Memory B cell (primary cell): ENCODE data around the gene TOLLIP.

Experiments
- ATAC-seq: fragments of 150-1000 bp; cut with Tn5 transposase; 2 replicates; pipeline ENCODE4 v1.10.0; 2021; ENCODE audit warnings: low read depth, mild to moderate bottlenecking, moderate library complexity
- DNase-seq, 2 donors: peaks; one replicate each; pipeline ENCODE4 v3.0.0; 2022; ENCODE audit warnings: low spot score in 2 of 2
- H3K27ac Mint-ChIP-seq: one replicate; pipeline ENCODE4 v1.8.0; 2022; ENCODE audit warnings: mild to moderate bottlenecking, moderate library complexity, mixed read lengths
- H3K27me3 Mint-ChIP-seq: one replicate; pipeline ENCODE4 v1.8.0; 2022; ENCODE audit warnings: mixed read lengths
- H3K36me3 Mint-ChIP-seq: one replicate; pipeline ENCODE4 v1.8.0; 2022; ENCODE audit warnings: mild to moderate bottlenecking, mixed read lengths
- H3K4me1 Mint-ChIP-seq: one replicate; pipeline ENCODE4 v1.8.0; 2022; ENCODE audit warnings: mixed read lengths
- H3K4me3 Mint-ChIP-seq: one replicate; pipeline ENCODE4 v1.8.0; 2022; ENCODE audit warnings: mild to moderate bottlenecking, moderate library complexity, mixed read lengths
- H3K9me3 Mint-ChIP-seq: one replicate; pipeline ENCODE4 v1.8.0; 2022; ENCODE audit warnings: mixed read lengths

The TOLLIP gene

DNA sequence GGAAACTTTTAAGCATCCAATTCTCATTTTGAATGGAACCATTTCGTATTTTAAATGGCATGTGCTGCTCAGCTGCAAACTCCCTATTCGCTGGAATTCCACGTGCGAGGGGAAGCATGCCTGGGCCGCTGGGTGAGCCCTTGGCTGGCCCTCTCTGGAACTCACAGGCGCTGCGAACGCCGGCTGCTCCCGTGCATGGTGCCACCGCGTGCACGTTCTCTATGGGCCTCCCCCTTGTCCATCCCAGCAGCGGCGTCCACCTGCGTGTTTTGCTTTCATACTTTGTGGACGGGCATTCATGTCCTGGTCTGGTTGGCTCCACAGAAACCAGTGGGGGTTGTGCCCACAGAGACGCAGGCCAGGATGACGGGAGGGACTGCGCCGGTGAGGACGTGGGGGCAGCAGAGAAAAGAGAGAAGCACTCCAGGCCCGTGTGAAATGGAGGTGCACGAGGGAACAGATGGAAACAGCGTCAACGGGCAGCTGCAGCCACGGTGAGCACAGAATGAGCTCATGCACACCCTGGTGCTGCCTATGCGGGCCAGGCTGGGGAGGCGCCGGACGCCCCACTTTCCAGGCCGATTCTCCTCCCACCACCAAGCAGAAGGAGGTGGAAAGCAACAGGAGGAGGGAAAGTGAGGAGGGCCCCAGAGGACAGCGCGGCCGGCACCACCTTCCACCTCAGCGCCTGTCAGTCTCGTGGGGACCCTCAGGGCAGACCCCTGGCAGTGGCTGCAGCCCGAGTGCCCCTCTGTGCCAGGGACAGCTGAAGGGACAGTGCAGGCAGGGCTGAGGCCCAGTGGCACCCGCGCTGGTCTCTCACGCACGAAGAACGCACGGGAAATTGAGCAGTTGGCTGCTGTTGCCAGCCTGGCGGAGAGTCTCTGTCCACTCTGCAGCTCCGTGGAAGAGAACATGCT, 29.1 kb downstream of the TOLLIP start:
- no peaks in the 10 kb centered on the region for H3K27me3 Mint-ChIP-seq
- no peak for ATAC-seq
- H3K4me1 Mint-ChIP-seq = no peaks in the 10 kb centered on the region
- DNase-seq = no peak
- no peak overlapping the region for H3K4me3 Mint-ChIP-seq
- H3K27ac Mint-ChIP-seq = no peak overlapping the region
- H3K9me3 Mint-ChIP-seq = no peaks in the 10 kb centered on the region
- peaks cover 20% of the 10 kb centered on the region for H3K36me3 Mint-ChIP-seq

DNA sequence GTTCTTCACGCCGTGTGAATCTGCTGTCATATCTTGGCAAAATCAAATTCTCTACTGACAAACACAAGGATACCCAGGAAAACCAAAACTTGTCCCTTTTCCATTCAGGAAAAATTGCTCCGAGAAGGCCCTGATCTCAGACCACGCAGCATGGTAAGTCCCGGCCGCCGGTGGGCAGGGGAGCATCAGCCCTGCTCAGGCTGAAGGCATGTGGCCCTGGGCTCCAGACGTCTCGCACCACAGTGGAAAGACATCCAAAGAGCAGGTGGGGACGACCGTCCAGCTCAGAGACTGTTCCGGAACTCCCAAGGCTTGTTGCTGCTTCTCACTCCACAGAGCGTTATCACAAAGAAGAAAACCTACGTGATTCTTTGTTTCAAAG, 29.8 kb downstream of the TOLLIP start:
- H3K36me3 Mint-ChIP-seq = peaks cover 17% of the 10 kb centered on the region
- H3K27me3 Mint-ChIP-seq = no peaks in the 10 kb centered on the region
- no peaks in the 10 kb centered on the region for H3K9me3 Mint-ChIP-seq
- H3K4me3 Mint-ChIP-seq = no peak overlapping the region
- H3K4me1 Mint-ChIP-seq = no peaks in the 10 kb centered on the region
- no peak overlapping the region for H3K27ac Mint-ChIP-seq
- DNase-seq (no peak), ATAC-seq (no peak)

GRCh38 chr11:1278766-1279673, 30.4 kb downstream of the TOLLIP start:
- H3K27ac Mint-ChIP-seq = no peak overlapping the region
- peaks cover 17% of the 10 kb centered on the region for H3K36me3 Mint-ChIP-seq
- ATAC-seq (no peak), DNase-seq (no peak)
- H3K9me3 Mint-ChIP-seq = no peaks in the 10 kb centered on the region
- H3K4me1 Mint-ChIP-seq = no peaks in the 10 kb centered on the region
- no peaks in the 10 kb centered on the region for H3K27me3 Mint-ChIP-seq
- no peak overlapping the region for H3K4me3 Mint-ChIP-seq

- Mint-ChIP-seq H3K27ac (no peak overlapping the region), H3K4me3 (no peak overlapping the region)
Observed at GRCh38 chr11:1277936-1278512, 31.4 kb downstream of the TOLLIP start.

DNA sequence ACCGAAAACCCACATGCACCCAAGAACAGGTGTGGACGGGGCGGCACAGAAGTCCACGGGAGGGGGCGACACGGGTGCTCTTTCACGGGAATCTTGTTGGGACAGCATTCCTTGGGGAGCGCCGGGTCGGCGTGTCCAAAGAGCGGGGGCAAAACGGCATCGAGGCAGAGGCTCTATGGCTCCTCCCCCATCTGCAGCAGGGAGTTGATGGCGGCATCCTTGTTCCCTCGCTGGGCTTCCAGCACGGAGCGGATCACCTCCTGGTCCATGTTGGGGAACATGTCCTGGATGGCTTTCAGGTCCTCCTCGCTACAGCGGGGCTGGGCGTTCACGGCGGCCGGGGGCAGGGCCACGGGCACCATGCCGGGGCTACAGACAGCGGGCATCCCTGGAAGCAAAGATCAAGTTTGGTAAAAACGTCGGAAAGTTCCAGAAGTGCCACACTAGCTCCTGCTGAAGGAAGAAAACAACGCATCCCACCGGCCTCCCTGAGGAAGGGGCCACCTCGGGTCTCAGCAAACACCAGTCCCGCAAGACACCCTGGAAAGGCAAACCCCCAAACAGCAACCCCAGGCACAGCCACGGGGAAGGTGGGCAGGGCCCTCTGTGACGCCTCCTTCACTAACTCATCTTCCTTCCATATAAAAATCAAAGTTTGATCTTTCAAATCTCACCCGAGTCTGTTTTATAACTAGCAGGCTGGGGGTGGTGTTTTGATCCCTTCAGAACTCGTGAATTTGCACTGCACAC, 32.4 kb downstream of the TOLLIP start:
- Mint-ChIP-seq H3K4me1 (no peaks in the 10 kb centered on the region), H3K4me3 (no peak overlapping the region), H3K36me3 (peaks cover 17% of the 10 kb centered on the region), H3K27ac (no peak overlapping the region), H3K27me3 (no peaks in the 10 kb centered on the region), H3K9me3 (no peaks in the 10 kb centered on the region)
- ATAC-seq = no peak
- DNase-seq = no peak

More at GRCh38 chr11:1277936-1278512, 31.4 kb downstream of the TOLLIP start:
- no peaks in the 10 kb centered on the region for H3K9me3 Mint-ChIP-seq
- H3K27me3 Mint-ChIP-seq = no peaks in the 10 kb centered on the region
- ATAC-seq = no peak
- H3K36me3 Mint-ChIP-seq = peaks cover 17% of the 10 kb centered on the region
- DNase-seq = no peak
- no peaks in the 10 kb centered on the region for H3K4me1 Mint-ChIP-seq

DNA sequence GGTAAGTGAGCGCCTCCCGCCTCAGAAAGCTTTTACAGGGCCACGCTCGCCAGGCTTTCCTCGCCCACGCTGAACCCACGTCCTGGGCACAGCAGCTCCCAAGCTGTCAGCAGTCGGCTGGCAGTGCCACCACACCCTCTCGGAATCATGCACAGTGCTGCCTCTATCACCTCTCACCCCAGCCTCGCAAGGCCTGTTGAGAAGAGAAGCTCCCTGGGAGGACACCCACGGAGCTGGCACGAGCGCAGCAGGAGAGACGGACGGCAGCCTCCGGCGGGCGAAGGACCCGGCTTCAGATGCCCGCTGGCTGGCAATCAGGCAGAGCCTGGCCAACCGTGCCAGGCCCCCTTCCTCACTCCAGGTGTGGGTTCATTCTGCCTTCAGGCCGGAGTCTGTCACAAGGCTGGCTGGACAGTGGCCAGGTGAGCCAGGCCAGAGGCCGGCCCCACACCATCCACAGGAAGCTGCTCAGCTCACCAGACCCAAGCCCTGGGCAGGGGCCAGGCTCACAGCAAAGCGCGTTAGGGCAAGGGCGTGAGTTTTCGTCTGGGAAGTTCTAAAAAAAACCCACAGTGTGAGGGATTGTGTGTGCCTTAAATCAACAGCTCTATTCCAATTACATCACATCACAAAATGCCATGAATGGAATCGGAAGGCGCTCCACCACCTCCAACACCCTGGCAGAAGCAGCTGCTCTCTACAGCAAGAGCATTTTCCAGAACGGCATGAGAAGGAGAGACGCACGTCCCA, 33.2 kb downstream of the TOLLIP start:
- peaks cover 15% of the 10 kb centered on the region for H3K36me3 Mint-ChIP-seq
- H3K4me3 Mint-ChIP-seq = no peak overlapping the region
- ATAC-seq (no peak), DNase-seq (no peak)
- no peaks in the 10 kb centered on the region for H3K4me1 Mint-ChIP-seq
- no peaks in the 10 kb centered on the region for H3K9me3 Mint-ChIP-seq
- no peaks in the 10 kb centered on the region for H3K27me3 Mint-ChIP-seq
- no peak overlapping the region for H3K27ac Mint-ChIP-seq

DNA sequence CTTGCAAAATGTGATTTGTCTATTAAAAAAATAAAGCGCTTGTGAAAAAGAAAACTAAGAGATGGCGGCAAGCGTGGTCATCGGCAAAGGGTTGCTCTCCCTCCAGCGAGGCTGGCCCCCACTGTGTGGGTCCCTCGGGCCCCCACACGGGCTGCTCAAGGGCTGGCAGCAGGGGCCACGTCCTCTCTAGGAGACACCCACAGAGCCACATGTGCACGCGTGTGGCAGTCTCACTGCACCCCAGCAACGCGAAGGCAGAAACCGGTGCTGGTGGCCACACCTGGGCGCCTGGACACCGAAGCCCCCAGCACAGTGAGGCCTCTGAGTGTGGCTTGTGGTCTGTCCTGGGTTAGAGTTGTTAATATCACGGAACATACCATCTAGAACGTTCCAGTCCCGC, 34.4 kb downstream of the TOLLIP start:
- no peak overlapping the region for H3K27ac Mint-ChIP-seq
- no peaks in the 10 kb centered on the region for H3K4me1 Mint-ChIP-seq
- H3K27me3 Mint-ChIP-seq = no peaks in the 10 kb centered on the region
- no peak overlapping the region for H3K4me3 Mint-ChIP-seq
- no peak for ATAC-seq
- no peak for DNase-seq
- H3K36me3 Mint-ChIP-seq = peaks cover 16% of the 10 kb centered on the region
- H3K9me3 Mint-ChIP-seq = no peaks in the 10 kb centered on the region

GRCh38 chr11:1274501-1274900, 34.9 kb downstream of the TOLLIP start:
- ATAC-seq = no peak
- Mint-ChIP-seq H3K4me1 (no peaks in the 10 kb centered on the region), H3K36me3 (peaks cover 16% of the 10 kb centered on the region), H3K4me3 (no peak overlapping the region), H3K27me3 (no peaks in the 10 kb centered on the region), H3K9me3 (no peaks in the 10 kb centered on the region), H3K27ac (no peak overlapping the region)
- DNase-seq = no peak

GRCh38 chr11:1272531-1272930, 36.9 kb downstream of the TOLLIP start:
- Mint-ChIP-seq H3K27ac (no peak overlapping the region), H3K4me3 (no peak overlapping the region), H3K27me3 (no peaks in the 10 kb centered on the region), H3K4me1 (no peaks in the 10 kb centered on the region), H3K9me3 (no peaks in the 10 kb centered on the region), H3K36me3 (peaks cover 10% of the 10 kb centered on the region)
- no peak for ATAC-seq
- no peak for DNase-seq

- Mint-ChIP-seq H3K27ac (no peak overlapping the region), H3K36me3 (peaks cover 11% of the 10 kb centered on the region), H3K4me3 (no peak overlapping the region), H3K27me3 (no peaks in the 10 kb centered on the region), H3K4me1 (no peaks in the 10 kb centered on the region), H3K9me3 (no peaks in the 10 kb centered on the region)
- no peak for DNase-seq
- no peak for ATAC-seq
Observed at GRCh38 chr11:1271927-1272326, 37.5 kb downstream of the TOLLIP start.

GRCh38 chr11:1271406-1271805, 38.0 kb downstream of the TOLLIP start:
- H3K36me3 Mint-ChIP-seq = peaks cover 11% of the 10 kb centered on the region
- DNase-seq (no peak), ATAC-seq (no peak)
- no peaks in the 10 kb centered on the region for H3K27me3 Mint-ChIP-seq
- H3K27ac Mint-ChIP-seq = no peak overlapping the region
- H3K4me1 Mint-ChIP-seq = no peaks in the 10 kb centered on the region
- no peak overlapping the region for H3K4me3 Mint-ChIP-seq
- peaks cover 3% of the 10 kb centered on the region for H3K9me3 Mint-ChIP-seq

DNA sequence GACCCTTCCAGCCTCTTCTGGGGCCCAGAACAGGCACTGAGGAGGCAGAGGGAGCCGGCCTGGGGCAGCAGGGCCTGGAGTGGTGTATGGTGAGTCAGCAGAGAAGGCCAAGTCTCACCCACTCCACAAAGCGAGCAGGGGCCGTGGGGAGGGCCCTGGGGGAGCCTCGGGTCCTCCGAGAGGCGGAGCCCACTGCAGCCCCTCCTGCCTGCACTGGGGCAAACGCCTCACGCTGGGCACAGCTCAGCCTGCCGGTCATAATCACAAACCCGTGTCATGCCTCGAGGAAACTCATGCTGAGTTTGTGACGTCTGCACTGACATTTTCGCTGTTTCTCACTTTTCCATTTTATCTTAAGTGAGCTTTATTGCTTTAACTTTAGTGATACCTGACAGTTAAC, 38.4 kb downstream of the TOLLIP start:
- ATAC-seq (no peak), DNase-seq (no peak)
- Mint-ChIP-seq H3K36me3 (peaks cover 9% of the 10 kb centered on the region), H3K9me3 (peaks cover 3% of the 10 kb centered on the region), H3K4me1 (no peaks in the 10 kb centered on the region), H3K27me3 (no peaks in the 10 kb centered on the region), H3K27ac (no peak overlapping the region), H3K4me3 (no peak overlapping the region)

DNA sequence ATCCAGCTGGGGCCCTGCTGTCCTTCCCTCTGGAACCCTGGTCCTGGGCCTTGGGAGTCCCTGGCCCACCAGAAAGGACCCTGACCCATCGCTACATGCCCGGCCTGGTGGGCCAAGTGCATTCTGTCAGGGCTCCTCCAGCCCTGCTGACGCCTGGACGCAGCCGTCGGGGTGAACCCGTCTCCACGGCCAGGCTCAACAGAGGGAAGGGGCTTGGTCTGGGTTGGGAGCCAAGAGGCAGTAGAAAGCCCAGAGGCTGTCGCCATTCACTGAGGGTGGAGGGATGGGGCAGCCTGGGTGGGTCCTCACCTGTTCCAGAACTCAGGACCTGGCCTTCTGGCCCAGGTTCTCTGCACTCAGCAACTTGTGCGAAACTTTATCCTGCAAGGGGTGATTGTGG, 39.0 kb downstream of the TOLLIP start:
- Mint-ChIP-seq H3K4me3 (no peak overlapping the region), H3K36me3 (peaks cover 7% of the 10 kb centered on the region), H3K4me1 (no peaks in the 10 kb centered on the region), H3K27me3 (no peaks in the 10 kb centered on the region), H3K27ac (no peak overlapping the region), H3K9me3 (peaks cover 3% of the 10 kb centered on the region)
- ATAC-seq (no peak), DNase-seq (no peak)
